HCT116 (cell line): ENCODE measurements around the gene ARPC1B. TPM values are rescaled to one million over a fixed set of nuclear protein-coding genes. Genes with fewer than 3 reads are reported as not detected.

Experiments used
- ATAC-seq: fragments of 200-7000 bp; cut with Tn5 transposase; 2 replicates; pipeline ENCODE4 v1.9.1; 2020; ENCODE audit warnings: mild to moderate bottlenecking, moderate library complexity
- BruUV-seq: library from RNA; stranded (reverse); fragments of 400-500 nt; replicated peaks from 2 replicates; lab custom pipeline; 2021; lab: Mats Ljungman, UMichigan
- CTCF ChIA-PET: fragments of 300-600 bp; sonication (Branson Sonifier 250); formaldehyde crosslinking; loops from one replicate; lab custom pipeline; 2021; ENCODE audit warnings: antibody characterized with exemption; lab: Charles Lee
- POLR2A ChIA-PET: fragments of 300-600, 350-600 bp; sonication (Branson Sonifier 250); formaldehyde crosslinking; loops from one replicate; lab custom pipeline; 2021; ENCODE audit warnings: antibody characterized with exemption; lab: Charles Lee
- RAD21 ChIA-PET, 2 experiments: fragments of 300-600 bp; sonication (Branson Sonifier 250); formaldehyde crosslinking; loops; one replicate each; lab custom pipeline; 2023; ENCODE audit warnings: low total read pairs in 2 of 2; ENCODE audit not compliant: uncharacterized antibody in 2 of 2, unreplicated experiment in 2 of 2, low non-redundant PET in 1 of 2; lab: Charles Lee
- DNase-seq: peaks from one replicate; pipeline ENCODE4 v3.0.0-alpha.2; 2010; ENCODE audit warnings: low read depth, low spot score
- H2AFZ ChIP-seq: fragments of 200-600 bp; shearing (Covaris generic), sonication (generic); 2 replicates; pipeline ENCODE4 v1.6.1; 2017; ENCODE audit warnings: low read depth, mixed run types, mixed read lengths, antibody characterized with exemption, low read length; ENCODE audit not compliant: poor library complexity, severe bottlenecking
- H3K27ac ChIP-seq: 2 replicates; pipeline ENCODE4 v1.5.1; 2012; ENCODE audit warnings: low read depth, low read length
- H3K27me3 ChIP-seq: fragments of 200-600 bp; sonication (generic); 2 replicates; pipeline ENCODE4 v1.6.1; 2016; ENCODE audit warnings: mixed run types, low read length, mixed read lengths; ENCODE audit not compliant: insufficient read depth
- H3K36me3 ChIP-seq, 2 experiments: fragments of 200-500 bp in 1 of 2; fragments of 200-600 bp in 1 of 2; sonication (Bioruptor generic) in 1 of 2; sonication (generic) in 1 of 2; 2 replicates each; pipeline versions ENCODE4 v1.5.1 to v1.6.1; 2014 to 2016; ENCODE audit warnings: low read length in 2 of 2, inconsistent platforms in 1 of 2, mixed read lengths in 1 of 2, mixed run types in 1 of 2; ENCODE audit not compliant: insufficient read depth in 2 of 2, control insufficient read depth in 1 of 2
- H3K4me1 ChIP-seq, 2 experiments: fragments of 200-600 bp in 1 of 2; sonication (generic) in 1 of 2; 2 replicates each; pipeline versions ENCODE4 v1.5.1 to v1.6.1; 2012 to 2017; ENCODE audit warnings: low read length in 2 of 2, inconsistent platforms in 1 of 2, mild to moderate bottlenecking in 1 of 2, mixed read lengths in 1 of 2, mixed run types in 1 of 2, moderate library complexity in 1 of 2; ENCODE audit not compliant: insufficient read depth in 2 of 2, control insufficient read depth in 1 of 2
- H3K4me2 ChIP-seq: fragments of 200-600 bp; sonication (generic); 2 replicates; pipeline ENCODE4 v1.6.1; 2017; ENCODE audit warnings: mixed run types, low read length, mixed read lengths
- H3K4me3 ChIP-seq, 2 experiments: fragments of 200-600 bp in 1 of 2; sonication (generic) in 1 of 2; replicated peaks in 1 of 2; 2 replicates each; pipeline ENCODE4 v1.5.1; 2011 to 2016; ENCODE audit warnings: low read length in 2 of 2, control low read depth in 1 of 2, low read depth in 1 of 2, mild to moderate bottlenecking in 1 of 2, mixed read lengths in 1 of 2, mixed run types in 1 of 2
- H3K79me2 ChIP-seq: fragments of 200-600 bp; sonication (generic); 2 replicates; pipeline ENCODE4 v1.6.1; 2017; ENCODE audit warnings: mild to moderate bottlenecking, mixed run types, low read length, moderate library complexity, mixed read lengths; ENCODE audit not compliant: insufficient read depth
- H3K9ac ChIP-seq: fragments of 200-600 bp; sonication (generic); 2 replicates; pipeline ENCODE4 v1.6.1; 2016; ENCODE audit warnings: low read length, mixed read lengths
- H3K9me2 ChIP-seq: fragments of 200-600 bp; sonication (generic), shearing (Covaris generic); 2 replicates; pipeline ENCODE4 v1.6.1; 2017; ENCODE audit warnings: mixed run types, mild to moderate bottlenecking, moderate library complexity; ENCODE audit not compliant: insufficient read depth
- H3K9me3 ChIP-seq, 2 experiments: fragments of 200-500 bp in 1 of 2; fragments of 200-600 bp in 1 of 2; sonication (Bioruptor generic) in 1 of 2; sonication (generic) in 1 of 2; 2 replicates each; pipeline ENCODE4 v1.6.1; 2014 to 2017; ENCODE audit warnings: low read length in 2 of 2, mixed read lengths in 2 of 2, inconsistent platforms in 1 of 2, low read depth in 1 of 2, mild to moderate bottlenecking in 1 of 2, mixed run types in 1 of 2, moderate library complexity in 1 of 2; ENCODE audit not compliant: control insufficient read depth in 1 of 2, insufficient read depth in 1 of 2
- H4K20me1 ChIP-seq: fragments of 200-600 bp; sonication (generic), shearing (Covaris generic); 2 replicates; pipeline ENCODE4 v1.6.1; 2017; ENCODE audit warnings: mixed run types, mild to moderate bottlenecking, moderate library complexity; ENCODE audit not compliant: insufficient read depth
- ATF3 ChIP-seq: IDR thresholded peaks from 2 replicates; pipeline ENCODE4 v1.6.1; 2012
- EGR1 ChIP-seq: IDR thresholded peaks from 2 replicates; pipeline ENCODE4 v1.6.1; 2012; ENCODE audit warnings: low read depth
- FOSL1 ChIP-seq: IDR thresholded peaks from 2 replicates; pipeline ENCODE4 v1.6.1; 2012; ENCODE audit warnings: low read depth
- JUND ChIP-seq: IDR thresholded peaks from 2 replicates; pipeline ENCODE4 v1.6.1; 2012
- MAX ChIP-seq: IDR thresholded peaks from 2 replicates; pipeline ENCODE4 v1.6.1; 2012
- POLR2AphosphoS5 ChIP-seq: IDR thresholded peaks from 2 replicates; pipeline ENCODE4 v1.6.1; 2011; ENCODE audit warnings: mild to moderate bottlenecking, low read depth, low read length, moderate library complexity
- SIN3A ChIP-seq: IDR thresholded peaks from 2 replicates; pipeline ENCODE4 v1.6.1; 2012; ENCODE audit warnings: low read depth
- ZBTB33 ChIP-seq: IDR thresholded peaks from 2 replicates; pipeline ENCODE4 v1.6.1; 2011; ENCODE audit warnings: mild to moderate bottlenecking, low read length, moderate library complexity; ENCODE audit not compliant: insufficient replicate concordance; ENCODE audit errors: extremely low read depth
- ZNF274 ChIP-seq: fragments of 200-500 bp; sonication (Bioruptor generic); IDR thresholded peaks from 2 replicates; pipeline ENCODE4 v1.6.1; 2014; ENCODE audit warnings: mild to moderate bottlenecking, low read depth, low read length, inconsistent platforms
- intact Hi-C: fragments of 100-400 bp; cut with micrococcal nuclease; formaldehyde crosslinking; loops from 2 replicates; pipeline ENCODE4 v1.10.0; 2022
- total RNA-seq: library from RNA; stranded (reverse); gene quantifications from one replicate; pipeline ENCODE4 v1.2.1, GENCODE V29; 2021; ENCODE audit not compliant: unreplicated experiment

The ARPC1B gene
- total RNA-seq, 1 experiment from 2014 or later: 192 TPM

GRCh38 chr7:99419323-99420021 is 44.9 kb downstream of the ARPC1B start:
- H3K4me3 ChIP-seq: no peak overlapping the region
- no peaks in the 10 kb centered on the region for H3K4me1 ChIP-seq
- CTCF ChIA-PET: no interaction called here
- no peaks in the 10 kb centered on the region for H4K20me1 ChIP-seq
- H3K9me2 ChIP-seq: no peaks in the 10 kb centered on the region
- H2AFZ ChIP-seq: no peak overlapping the region
- H3K27ac ChIP-seq: no peak overlapping the region
- H3K9ac ChIP-seq: no peak overlapping the region
- no peaks in the 10 kb centered on the region for H3K9me3 ChIP-seq
- peaks cover 21% of the 10 kb centered on the region; the same call in 1 of the 2 replicates for H3K79me2 ChIP-seq
- POLR2A ChIA-PET: interaction anchor here (1.2 kb wide), 1 partner anchor 11 kb away, joined by 5 read pairs; the partner anchor contains the start of genes BUD31 and PDAP1
- ATAC-seq: peak; percentile 47
- TF ChIP-seq ATF3: no peak
- no peak for TF ChIP-seq POLR2AphosphoS5
- TF ChIP-seq ZNF274: no peak
- no peak for TF ChIP-seq FOSL1
- TF ChIP-seq ZBTB33: no peak
- no peak for TF ChIP-seq SIN3A
- TF ChIP-seq EGR1: no peak
- TF ChIP-seq MAX: no peak
- no peak for TF ChIP-seq JUND
- TF ChIP-seq, all 23 proteins: peak for 0
- Histone ChIP-seq H3K4me2 (no peak overlapping the region), H3K36me3 (peaks cover 38 to 52% of the 10 kb centered on the region in 2 experiments), H3K27me3 (no peaks in the 10 kb centered on the region)
- DNase-seq: no peak
- RAD21 ChIA-PET: no interaction called here
- intact Hi-C loops: no loop called here
- no TSS peak for BruUV-seq
